MM.1S (cell line): ENCODE data around the gene DAPP1.

Source experiments
- EZH2 ChIP-seq: fragments of 300-600 bp; sonication (generic); optimal IDR thresholded peaks from 2 replicates; pipeline ENCODE3; 2017; ENCODE audit warnings: low read depth, mild to moderate bottlenecking, antibody characterized with exemption, low read length, mixed read lengths
- EZH2phosphoT487 ChIP-seq: fragments of 300-600 bp; sonication (generic); IDR thresholded peaks from 2 replicates; pipeline ENCODE4 v1.6.1; 2018; ENCODE audit warnings: antibody characterized with exemption, low read length
- TF ChIP-seq, protein P1 (sequence below): fragments of 300-600 bp; sonication (generic); IDR thresholded peaks from 2 replicates; pipeline ENCODE4 v1.5.1; 2016; ENCODE audit warnings: antibody characterized with exemption, low read length, mixed read lengths

GRCh38 chr4:99879458-99879857 lies 62.8 kb downstream of the DAPP1 start:
- TF ChIP-seq, protein P1, sequence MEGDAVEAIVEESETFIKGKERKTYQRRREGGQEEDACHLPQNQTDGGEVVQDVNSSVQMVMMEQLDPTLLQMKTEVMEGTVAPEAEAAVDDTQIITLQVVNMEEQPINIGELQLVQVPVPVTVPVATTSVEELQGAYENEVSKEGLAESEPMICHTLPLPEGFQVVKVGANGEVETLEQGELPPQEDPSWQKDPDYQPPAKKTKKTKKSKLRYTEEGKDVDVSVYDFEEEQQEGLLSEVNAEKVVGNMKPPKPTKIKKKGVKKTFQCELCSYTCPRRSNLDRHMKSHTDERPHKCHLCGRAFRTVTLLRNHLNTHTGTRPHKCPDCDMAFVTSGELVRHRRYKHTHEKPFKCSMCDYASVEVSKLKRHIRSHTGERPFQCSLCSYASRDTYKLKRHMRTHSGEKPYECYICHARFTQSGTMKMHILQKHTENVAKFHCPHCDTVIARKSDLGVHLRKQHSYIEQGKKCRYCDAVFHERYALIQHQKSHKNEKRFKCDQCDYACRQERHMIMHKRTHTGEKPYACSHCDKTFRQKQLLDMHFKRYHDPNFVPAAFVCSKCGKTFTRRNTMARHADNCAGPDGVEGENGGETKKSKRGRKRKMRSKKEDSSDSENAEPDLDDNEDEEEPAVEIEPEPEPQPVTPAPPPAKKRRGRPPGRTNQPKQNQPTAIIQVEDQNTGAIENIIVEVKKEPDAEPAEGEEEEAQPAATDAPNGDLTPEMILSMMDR, result no peak
- TF ChIP-seq EZH2 (no peak), EZH2phosphoT487 (no peak)
